ENCODE results near the gene NTM. TPM values are rescaled to one million over a fixed set of nuclear protein-coding genes. Genes with fewer than 3 reads are reported as not detected.

NTM gene
- total RNA-seq, 1 donor from 2014 or later = not detected

DNA sequence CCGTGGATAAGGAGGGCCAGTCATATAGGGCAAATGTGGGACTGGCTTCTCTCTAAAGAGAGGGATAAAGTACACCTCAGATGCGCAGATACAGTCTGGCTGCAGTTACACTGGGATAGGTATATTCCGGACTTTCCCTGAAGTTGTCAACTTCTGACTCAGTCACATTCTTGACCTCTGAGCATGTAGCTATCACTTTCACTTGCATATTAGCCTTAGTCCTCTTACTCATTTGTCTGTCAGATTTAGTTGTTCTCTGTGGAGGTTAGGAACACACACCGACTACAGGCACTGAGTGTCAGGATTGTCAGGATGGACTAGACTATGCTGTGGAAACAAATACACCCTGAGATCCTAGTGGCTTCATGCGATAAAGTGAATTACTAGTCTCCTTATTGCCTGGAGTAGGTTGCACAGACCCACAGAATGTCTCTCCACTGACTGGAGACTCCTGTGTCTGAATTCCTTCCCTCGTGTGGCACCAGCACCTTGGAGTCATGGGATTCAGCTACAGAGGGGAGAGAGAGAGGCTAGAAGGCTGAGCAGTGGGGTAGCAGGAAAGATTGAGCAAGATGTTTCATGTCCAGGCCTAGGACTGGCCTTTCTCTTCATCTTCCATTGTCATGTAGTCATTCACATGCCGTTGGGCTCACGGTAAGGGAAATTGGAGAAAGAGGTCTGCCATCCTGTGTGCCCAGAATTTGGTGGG lies 654.3 kb downstream of the NTM start:
- DNase-seq = no peak
- ChIA-PET POLR2A (no interaction called here), CTCF (no interaction called here)
- Mint-ChIP-seq H3K27ac (no peak overlapping the region), H3K4me3 (no peak overlapping the region), H3K27me3 (no peaks in the 10 kb centered on the region), H3K4me1 (no peaks in the 10 kb centered on the region), H3K9me3 (peaks cover 3% of the 10 kb centered on the region), H3K36me3 (ENCODE audit: low read depth) (no peaks in the 10 kb centered on the region)
- ATAC-seq (ENCODE audit: low read depth) = no peak
- intact Hi-C loops (cut with micrococcal nuclease) = no loop called here
- TF ChIP-seq, protein P1, sequence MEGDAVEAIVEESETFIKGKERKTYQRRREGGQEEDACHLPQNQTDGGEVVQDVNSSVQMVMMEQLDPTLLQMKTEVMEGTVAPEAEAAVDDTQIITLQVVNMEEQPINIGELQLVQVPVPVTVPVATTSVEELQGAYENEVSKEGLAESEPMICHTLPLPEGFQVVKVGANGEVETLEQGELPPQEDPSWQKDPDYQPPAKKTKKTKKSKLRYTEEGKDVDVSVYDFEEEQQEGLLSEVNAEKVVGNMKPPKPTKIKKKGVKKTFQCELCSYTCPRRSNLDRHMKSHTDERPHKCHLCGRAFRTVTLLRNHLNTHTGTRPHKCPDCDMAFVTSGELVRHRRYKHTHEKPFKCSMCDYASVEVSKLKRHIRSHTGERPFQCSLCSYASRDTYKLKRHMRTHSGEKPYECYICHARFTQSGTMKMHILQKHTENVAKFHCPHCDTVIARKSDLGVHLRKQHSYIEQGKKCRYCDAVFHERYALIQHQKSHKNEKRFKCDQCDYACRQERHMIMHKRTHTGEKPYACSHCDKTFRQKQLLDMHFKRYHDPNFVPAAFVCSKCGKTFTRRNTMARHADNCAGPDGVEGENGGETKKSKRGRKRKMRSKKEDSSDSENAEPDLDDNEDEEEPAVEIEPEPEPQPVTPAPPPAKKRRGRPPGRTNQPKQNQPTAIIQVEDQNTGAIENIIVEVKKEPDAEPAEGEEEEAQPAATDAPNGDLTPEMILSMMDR (IDR thresholded peaks at IDR 0.05) = no peak

DNA sequence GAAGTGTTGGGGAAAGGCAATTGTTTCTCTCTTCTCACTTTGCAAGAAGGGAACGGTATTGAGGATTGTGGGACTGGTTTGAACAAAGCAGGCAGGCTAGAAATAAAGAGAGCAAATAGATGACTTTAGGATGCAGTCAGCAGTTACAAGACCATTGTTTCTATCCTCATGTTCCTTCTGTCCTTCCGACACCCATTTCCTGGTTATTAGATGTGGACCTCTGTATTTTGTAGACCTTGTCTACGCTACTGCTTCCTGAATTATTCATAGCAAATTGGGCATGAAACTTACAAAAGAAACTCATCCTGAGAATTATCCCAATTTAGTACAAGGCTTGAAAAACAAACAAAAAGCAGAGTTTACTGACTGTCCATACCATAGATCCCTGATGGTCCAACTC lies 656.3 kb downstream of the NTM start:
- ATAC-seq (ENCODE audit: low read depth) = no peak
- TF ChIP-seq, protein P1 (IDR thresholded peaks at IDR 0.05) = no peak
- POLR2A ChIA-PET = no interaction called here

DNA sequence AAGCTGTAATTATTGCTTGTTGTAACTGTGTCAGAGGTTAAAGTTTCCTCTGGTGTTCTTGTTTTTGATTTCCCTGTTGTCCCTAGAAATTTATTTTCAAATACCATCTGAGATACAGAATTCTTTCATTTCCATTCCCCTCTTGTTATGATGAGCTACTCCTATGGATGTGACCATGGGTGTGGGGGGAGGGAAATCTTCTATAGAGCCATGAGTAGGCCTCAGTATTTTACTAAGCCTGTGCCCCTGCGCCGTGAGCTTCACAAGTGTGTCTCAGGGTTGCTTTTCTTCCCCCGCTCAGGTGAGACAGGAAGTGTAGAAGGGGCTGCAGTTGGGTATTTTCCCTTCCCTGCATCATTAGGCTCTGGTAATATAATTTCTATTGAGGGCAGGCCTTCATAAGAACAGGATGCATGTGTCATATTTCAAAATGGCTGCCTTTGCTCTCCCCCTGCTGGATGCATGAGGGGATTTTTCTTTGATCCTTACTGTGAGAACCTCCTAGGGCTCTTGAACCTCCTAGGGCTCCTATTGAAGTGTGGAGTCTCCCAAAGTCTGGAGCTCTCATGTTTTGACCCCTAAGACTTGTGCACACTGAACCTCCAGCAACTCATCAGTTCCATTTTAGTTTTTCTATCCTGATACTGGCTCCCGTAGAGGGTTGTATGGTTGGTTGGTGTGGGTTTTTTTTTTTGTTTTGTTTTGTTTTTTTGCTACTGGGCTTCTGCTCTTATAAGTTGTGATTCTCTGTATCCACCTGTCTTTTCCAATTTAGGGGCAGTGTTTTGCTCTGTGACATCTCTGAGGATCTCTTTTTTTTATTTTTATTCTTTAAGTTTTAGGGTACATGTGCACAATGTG lies 658.2 kb downstream of the NTM start:
- intact Hi-C loops (cut with micrococcal nuclease) = no loop called here
- no peaks in the 10 kb centered on the region for H3K36me3 Mint-ChIP-seq (ENCODE audit: low read depth)
- no peaks in the 10 kb centered on the region for H3K9me3 Mint-ChIP-seq
- POLR2A ChIA-PET = no interaction called here
- H3K4me3 Mint-ChIP-seq = no peak overlapping the region
- no peaks in the 10 kb centered on the region for H3K27me3 Mint-ChIP-seq
- TF ChIP-seq, protein P1 (IDR thresholded peaks at IDR 0.05) = no peak
- CTCF ChIA-PET = no interaction called here
- no peaks in the 10 kb centered on the region for H3K4me1 Mint-ChIP-seq
- no peak overlapping the region for H3K27ac Mint-ChIP-seq
- DNase-seq (no peak), ATAC-seq (ENCODE audit: low read depth) (no peak)

More for the DNA sequence above, 656.3 kb downstream of the NTM start:
- CTCF ChIA-PET = no interaction called here
- H3K27me3 Mint-ChIP-seq = no peaks in the 10 kb centered on the region
- no peak overlapping the region for H3K27ac Mint-ChIP-seq
- intact Hi-C loops (cut with micrococcal nuclease) = no loop called here
- no peaks in the 10 kb centered on the region for H3K4me1 Mint-ChIP-seq
- H3K9me3 Mint-ChIP-seq = no peaks in the 10 kb centered on the region
- DNase-seq = no peak
- H3K36me3 Mint-ChIP-seq (ENCODE audit: low read depth) = no peaks in the 10 kb centered on the region
- no peak overlapping the region for H3K4me3 Mint-ChIP-seq

DNA sequence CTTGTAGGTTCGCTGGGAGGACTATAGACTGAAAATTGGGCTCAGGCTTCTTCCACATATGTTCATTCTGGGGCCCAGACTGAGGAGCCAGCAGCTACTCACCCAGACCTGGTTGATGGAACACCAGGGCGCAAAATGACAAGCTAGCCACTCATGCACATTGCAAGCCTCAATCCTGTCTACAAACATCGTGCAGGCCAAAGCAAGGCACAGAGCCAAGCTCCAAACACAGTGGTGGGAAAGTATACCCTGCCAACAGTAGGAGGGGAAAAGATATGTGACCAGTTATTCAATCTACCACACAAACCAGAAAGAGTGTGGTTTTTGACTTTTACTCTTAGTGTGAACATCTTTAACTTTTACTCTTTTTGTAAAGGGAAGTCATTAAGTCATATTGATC lies 660.5 kb downstream of the NTM start:
- CTCF ChIA-PET = no interaction called here

DNA sequence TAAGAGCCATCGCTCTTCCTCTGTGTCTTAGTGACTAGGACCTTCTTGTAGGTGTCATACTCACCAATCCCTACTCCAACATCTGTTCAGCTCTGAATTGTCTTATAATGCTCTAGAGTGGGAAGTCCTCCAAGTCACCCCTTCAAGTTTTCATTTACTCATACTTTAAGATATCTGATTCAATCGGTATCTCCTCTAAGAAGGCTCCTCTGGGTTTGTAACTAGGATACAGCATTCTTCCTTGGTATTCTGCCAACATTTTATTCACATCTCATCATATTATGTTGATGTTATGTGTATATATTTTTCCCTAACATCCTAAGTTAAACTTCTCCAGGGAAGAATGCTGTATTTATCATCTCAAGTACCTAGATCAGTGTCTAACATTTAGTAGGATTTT lies 662.1 kb downstream of the NTM start:
- ATAC-seq (ENCODE audit: low read depth) = no peak
- no peak overlapping the region for H3K27ac Mint-ChIP-seq
- no peaks in the 10 kb centered on the region for H3K9me3 Mint-ChIP-seq
- H3K27me3 Mint-ChIP-seq = no peaks in the 10 kb centered on the region
- no peak overlapping the region for H3K4me3 Mint-ChIP-seq
- intact Hi-C loops (cut with micrococcal nuclease) = no loop called here
- H3K36me3 Mint-ChIP-seq (ENCODE audit: low read depth) = no peaks in the 10 kb centered on the region
- ChIA-PET CTCF (no interaction called here), POLR2A (no interaction called here)
- TF ChIP-seq, protein P1 (IDR thresholded peaks at IDR 0.05) = no peak
- H3K4me1 Mint-ChIP-seq = no peaks in the 10 kb centered on the region
- DNase-seq = no peak

More for the DNA sequence above, 660.5 kb downstream of the NTM start:
- Mint-ChIP-seq H3K4me1 (no peaks in the 10 kb centered on the region), H3K27me3 (no peaks in the 10 kb centered on the region), H3K36me3 (ENCODE audit: low read depth) (no peaks in the 10 kb centered on the region), H3K4me3 (no peak overlapping the region), H3K27ac (no peak overlapping the region), H3K9me3 (no peaks in the 10 kb centered on the region)
- TF ChIP-seq, protein P1 (IDR thresholded peaks at IDR 0.05) = no peak
- intact Hi-C loops (cut with micrococcal nuclease) = no loop called here
- POLR2A ChIA-PET = no interaction called here
- no peak for ATAC-seq (ENCODE audit: low read depth)
- DNase-seq = no peak
